K562 treated with DMSO at 1 percent for 4 hours (cell line): ENCODE measurements around the gene COL4A3. TPM values are rescaled to one million over a fixed set of nuclear protein-coding genes. Genes with fewer than 3 reads are reported as not detected.

Source experiments
- total RNA-seq: library from RNA; unstranded; fragments of 300-600 nt; gene quantifications from 2 replicates; pipeline ENCODE4 v1.2.3, GENCODE V29; 2022; ENCODE audit not compliant: insufficient read depth

COL4A3 gene
- 0.56 TPM in 1 of 2 replicates, not detected in the other for total RNA-seq

DNA sequence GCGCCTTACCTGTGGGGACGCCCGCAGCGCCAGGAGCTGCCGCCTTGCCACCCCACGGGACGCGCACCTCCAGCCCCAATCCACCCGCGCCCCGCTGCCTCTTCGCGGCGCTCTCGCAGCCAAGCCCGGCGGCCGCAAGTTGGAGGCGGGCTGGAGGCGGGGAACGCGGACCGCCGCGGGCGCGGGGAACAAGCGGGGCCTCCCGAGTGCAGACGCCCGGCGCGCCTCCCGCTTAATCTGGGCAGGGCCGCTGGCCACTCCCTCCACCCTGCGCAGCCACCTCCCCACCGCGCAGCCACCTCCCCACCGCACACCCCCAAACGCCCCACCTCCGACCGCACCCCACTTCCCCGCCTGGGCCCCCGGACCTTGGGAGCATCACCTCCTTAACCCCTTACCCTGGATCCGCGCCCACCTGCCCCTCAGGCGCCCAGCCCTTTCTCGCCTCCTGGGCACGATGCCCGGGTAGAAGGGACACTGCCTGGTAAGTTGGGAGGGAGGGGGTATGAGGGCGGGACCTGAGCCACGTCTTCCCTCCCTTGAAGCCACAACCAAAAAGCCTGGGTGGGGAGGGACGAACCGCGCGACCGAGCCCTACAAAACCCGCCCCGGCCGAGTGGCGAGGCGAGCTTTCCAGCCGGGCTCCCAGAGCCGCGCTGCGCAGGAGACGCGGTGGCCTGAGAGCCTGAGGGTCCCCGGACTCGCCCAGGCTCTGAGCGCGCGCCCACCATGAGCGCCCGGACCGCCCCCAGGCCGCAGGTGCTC is at the start of gene COL4A3, which contains the start of gene COL4A4:
Gene COL4A3 (plus strand): TSS at position 627 of the 765 bp plus-strand sequence. CDS start 103 bp downstream, at position 730.
Gene COL4A4 (minus strand): TSS at position 208 of the 765 bp plus-strand sequence. CDS start 16,722 bp downstream, outside the sequence.

DNA sequence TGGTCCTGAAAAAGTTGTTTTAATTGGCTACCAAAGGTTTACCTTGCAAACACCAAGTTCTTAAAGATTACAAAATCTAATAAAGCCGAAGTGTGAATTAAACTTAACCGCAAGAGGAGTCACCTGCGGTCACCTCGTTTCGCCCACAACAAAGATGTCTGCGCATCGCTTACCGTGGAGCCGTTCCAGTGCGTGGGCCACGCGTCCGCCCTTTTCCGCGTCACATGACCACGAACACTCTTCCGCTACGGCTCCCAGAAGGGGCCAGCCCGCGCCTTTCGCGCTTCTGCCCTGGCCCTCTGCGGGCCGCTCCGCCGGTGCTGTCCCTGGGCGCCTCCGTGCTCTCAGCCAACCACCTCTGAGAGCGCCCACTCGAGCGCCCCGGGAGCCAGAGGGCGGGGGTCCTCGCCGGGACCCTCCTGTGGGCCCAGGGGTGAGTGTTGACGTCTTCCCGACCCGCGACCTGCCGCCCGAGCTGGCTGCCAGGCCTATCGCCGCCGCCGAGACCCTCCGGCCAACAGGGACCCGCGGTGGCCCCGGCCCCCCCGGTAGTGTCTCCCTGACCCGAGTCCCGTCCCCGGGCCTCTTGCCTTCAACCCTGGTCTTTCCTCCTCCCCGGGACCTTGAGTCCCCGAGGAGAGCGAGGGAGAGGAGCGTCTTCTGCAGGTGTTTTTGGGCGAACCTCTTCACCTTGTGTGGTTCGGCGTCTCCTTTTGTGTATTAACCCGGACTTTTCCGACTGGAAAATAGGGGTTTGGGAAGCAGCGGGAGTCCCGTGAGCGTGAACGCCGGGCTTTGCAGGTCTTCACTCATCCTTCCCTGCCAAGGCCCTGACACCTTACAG is 160.8 kb downstream of the COL4A3 start, which contains the start of gene MFF:
Gene MFF (plus strand): TSS at position 257 of the 844 bp plus-strand sequence. CDS start 5,415 bp downstream, outside the sequence.

Other genes with a start within 250 kb of the COL4A3 start
- gene COL4A4, start 419 bp upstream of the COL4A3 start, total RNA-seq = 0.05 TPM in 1 of 2 replicates, not detected in the other
- 27.1 and 36.4 TPM in 2 replicates for gene MFF, start 160.6 kb downstream of the COL4A3 start, total RNA-seq
- gene TM4SF20, start 214.7 kb downstream of the COL4A3 start, total RNA-seq = not detected in 2 replicates
- gene SCYGR1, start 223.3 kb downstream of the COL4A3 start, total RNA-seq = not detected in 2 replicates